ENCODE measurements around the gene HOXA2.

HOXA2 gene

DNA sequence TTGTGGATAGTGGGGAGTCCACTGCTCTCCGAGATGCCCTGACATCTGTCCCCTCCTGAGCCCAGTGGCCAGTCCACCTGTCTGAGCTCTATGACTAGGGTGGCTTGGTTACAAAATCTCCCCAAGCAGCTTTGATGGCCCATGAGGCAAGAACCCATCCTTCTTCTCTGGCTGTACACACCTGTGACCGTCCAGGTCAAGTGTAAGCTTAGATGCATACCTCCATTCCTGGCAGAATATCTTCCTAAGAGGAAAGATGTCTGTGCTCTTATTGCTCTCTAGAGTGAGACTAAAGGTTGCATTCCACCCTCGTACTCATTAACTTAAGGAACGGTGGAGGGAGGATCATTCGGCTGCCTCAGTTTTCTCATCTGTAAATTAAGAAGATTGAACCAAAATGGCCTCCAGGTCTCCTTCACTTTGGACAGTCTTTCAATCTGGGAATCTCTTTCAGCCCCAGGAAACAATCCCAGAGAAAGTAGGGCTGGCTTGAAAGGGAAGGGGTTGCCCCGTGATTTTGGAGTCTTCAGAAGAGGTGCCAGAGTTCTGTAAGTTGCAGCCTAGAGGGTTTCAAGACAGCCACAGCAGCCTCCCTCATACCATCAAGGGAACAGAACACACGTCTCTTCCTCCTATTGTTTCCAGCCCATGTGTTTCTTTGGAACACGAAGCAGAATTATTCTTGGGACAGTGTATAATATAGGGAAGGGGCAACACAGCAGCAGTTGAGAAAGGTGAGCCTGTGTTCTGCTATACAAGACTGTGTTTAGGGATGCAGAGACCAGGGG, 22.6 kb upstream of the HOXA2 start:
- DNase-seq = no peak

DNA sequence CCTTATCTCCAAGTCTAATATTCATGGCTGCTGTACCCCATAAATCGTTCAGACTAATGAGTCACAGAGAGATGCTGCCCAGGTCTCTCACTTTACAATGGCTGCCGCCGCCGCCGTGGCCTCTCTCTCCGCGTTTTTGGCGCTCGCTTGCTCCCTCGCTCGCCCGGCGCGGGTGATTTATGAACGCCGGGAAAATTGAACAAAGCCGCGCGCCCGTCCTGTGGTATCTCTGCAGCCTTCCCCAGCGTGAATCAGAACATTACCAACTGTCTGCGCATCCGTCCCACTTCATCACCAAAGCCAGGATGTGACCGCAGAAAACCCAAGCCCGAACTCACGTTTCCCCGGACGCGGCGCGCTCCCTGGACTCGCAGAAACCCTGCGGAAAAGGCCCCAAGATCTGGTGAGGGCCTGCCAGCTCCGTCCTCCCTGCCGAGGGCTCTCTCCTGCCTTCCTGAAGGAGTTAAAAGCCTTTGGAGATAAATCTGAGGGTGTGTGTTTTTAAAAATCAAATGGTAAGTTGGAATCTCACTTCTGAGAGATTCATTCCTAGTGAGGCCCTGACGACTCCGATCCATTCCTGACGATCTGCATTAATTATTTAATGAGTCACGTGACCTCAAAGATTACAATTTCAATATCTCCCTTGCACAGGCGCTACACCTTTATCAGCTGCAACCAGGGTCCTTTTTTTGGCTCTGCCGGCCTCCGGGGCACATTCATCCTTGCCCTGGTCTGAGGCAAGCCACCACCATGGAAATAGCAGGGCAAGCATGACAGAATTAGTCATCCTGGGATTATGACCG, 21.8 kb upstream of the HOXA2 start:
- no peak for DNase-seq

DNA sequence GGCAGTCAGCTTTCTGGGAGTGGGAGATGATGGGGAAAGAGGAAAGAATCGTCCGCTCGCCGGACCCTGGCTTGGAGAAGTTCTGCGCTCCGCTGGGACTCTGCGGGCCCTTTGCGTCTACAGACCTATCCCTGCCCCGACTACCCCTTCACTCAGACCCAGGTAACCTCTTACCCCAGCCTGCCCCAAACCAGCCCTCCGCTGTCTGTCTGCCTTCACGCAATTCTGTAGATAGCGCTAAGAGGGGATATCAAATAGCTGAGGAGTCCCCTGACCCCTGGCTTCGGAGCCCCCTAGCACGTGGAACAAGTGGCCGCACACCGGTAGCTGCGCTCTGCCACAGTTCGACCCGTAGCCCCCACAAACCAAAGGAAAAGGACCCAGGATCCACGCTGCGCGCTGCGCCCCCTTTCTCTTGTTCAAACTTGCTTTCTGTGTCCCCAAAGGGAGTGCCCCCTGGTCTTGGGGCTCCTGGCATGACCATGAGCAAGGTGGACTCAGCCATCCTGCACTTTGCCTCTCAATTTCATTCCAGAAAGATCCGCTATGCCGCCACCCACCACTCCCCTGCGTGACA, 21.1 kb upstream of the HOXA2 start:
- no peak for DNase-seq

DNA sequence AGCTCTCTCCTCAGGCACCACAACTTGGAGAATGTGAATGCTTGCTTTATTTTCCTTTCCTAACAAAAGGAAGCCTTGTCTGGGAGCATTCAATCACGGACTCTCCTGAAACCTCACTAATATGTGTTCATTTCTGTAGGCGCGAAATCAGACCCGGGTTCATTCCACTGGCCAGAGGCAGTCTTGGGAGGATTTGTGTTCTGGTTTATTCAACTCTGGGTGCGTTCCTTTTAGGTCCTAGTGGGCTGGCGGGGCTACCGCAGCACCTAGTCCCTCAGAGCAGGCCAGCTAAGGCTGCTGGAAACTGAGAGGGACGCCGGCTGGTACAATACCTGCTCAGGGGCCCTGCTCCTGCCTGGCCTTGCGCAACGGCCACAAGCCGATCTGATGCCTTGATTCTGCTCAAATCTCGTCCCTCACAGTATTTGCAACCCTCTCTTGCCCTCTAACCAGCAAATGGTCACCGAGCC, 20.6 kb upstream of the HOXA2 start:
- no peak for DNase-seq

DNA sequence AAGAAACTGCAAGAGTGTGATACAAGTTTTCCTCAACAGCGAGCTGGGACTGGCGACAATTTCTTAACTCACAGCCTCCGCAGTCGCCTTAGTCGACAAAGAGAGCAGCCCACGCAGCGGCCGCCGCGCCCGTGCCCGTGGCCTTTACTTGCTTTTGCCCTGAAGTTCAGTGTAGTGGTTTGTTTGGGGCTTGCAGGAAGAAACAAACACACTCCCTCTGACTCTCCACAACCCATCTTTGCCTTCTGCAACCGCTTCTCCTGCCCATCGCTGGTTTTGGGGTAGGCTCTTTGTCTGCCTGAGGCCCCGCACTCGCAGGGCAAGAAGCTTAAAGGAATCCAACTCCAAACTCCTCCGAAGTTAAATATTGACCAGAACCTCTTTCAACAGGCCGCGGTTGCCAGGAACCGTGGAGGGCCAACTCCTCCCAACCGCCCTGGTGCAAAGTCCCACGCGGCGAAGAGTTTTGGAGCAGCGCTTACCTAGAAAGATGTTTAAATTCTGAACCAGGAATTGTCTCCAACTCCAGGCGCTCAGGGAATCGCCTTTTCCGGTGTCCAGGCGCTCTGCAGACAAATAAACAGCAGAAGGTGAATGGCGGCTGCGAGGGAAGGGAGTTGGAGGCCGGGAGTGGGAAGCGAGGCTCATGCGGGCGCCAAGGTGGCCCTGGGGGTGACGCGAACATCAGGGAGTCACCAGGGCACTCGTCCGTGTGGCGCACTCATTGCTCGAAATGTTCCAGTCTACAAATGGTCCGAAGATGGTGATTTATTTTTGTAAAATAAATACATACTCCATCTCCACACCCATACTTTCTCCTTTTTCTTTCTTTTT, 19.8 kb upstream of the HOXA2 start:
- DNase-seq = no peak

DNA sequence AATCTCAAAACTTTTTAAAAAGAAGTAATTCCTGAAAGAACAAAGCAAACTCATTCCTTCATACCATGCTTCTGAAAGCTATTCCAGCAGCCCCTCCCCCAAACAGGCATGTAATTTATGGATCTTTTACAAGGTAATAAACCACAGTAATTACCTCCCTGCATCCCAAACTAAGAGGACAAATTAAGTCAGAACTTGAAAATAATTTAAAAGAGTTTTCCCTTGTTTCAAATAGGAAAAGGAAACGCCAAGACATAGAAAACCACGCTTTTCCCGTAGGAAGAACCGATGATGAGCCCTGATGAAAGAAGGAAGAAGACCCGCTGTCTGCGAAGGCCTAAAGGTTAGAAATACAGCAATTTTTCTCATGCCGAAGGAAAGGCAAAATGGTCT, 19.2 kb upstream of the HOXA2 start:
- DNase-seq = no peak

DNA sequence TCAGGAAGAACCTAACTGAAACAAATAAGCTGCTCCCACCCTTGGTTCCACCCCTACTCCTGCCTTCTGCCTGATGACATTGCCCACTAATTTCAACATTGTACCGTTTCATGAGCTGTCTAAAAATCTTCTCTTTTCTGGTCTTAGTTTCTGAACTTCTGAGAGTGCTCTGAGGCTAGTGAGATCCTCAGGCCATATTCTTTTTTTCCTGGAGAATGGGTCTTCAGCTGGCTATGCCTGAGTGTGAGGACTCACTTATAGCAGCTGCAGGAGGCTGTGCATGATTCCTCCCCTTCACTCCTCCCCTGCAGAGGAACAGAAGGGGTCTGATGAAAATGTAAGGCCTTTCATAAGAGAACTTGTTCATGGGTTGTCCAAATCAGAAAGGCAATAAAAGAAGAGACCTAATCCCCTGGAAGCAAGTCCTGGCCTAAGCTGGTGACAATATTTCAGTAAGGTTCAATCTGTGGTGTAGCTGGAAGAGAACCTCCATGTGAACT, 17.0 kb upstream of the HOXA2 start:
- no peak for DNase-seq

DNA sequence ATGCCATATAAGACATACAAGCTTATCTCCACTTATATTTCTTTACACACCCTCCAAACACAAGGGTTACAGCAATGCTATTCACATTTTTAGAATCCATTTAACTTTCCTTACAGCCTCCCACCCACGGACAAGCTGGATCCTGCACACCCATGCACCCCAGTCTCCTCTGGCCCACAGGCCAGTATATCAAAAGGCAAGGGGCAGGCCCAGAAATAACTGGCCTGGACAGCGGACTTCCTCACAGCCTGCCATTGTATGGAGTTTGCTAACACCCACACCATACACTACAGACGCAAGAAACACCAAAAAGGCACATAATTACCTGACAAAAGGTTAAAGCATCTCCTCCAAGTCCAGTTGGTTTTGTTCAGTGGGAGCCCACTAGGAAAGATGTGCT, 16.1 kb upstream of the HOXA2 start:
- DNase-seq = no peak

DNA sequence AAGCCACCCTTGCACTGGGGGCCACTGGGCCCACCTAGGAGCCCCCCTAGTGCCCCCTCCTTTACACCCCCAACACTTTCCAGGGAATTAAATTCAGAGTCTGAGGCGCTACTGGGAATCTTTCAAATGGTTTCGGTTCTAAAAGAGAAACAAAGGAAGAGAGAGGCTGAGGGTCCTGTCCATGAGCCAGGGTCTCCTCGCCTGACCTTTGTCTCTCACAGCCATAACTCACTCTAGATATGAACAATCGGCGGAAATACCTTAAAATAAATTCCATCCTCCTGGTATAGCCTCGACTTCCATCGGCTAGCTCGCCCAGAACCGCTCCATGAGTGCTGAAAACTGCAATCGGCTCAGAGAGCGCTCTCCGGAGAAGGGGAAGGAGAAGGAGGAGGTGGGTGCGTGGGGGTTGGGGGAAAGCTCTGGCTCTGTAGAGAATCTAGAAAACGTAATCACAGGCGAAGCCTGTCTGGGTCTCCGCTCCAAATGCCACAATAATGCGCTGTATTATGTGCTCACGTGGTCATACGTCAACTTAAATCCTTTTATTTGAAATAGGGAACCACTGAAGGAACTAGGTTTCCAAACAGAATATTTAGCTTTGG, 15.5 kb upstream of the HOXA2 start:
- DNase-seq = no peak

DNA sequence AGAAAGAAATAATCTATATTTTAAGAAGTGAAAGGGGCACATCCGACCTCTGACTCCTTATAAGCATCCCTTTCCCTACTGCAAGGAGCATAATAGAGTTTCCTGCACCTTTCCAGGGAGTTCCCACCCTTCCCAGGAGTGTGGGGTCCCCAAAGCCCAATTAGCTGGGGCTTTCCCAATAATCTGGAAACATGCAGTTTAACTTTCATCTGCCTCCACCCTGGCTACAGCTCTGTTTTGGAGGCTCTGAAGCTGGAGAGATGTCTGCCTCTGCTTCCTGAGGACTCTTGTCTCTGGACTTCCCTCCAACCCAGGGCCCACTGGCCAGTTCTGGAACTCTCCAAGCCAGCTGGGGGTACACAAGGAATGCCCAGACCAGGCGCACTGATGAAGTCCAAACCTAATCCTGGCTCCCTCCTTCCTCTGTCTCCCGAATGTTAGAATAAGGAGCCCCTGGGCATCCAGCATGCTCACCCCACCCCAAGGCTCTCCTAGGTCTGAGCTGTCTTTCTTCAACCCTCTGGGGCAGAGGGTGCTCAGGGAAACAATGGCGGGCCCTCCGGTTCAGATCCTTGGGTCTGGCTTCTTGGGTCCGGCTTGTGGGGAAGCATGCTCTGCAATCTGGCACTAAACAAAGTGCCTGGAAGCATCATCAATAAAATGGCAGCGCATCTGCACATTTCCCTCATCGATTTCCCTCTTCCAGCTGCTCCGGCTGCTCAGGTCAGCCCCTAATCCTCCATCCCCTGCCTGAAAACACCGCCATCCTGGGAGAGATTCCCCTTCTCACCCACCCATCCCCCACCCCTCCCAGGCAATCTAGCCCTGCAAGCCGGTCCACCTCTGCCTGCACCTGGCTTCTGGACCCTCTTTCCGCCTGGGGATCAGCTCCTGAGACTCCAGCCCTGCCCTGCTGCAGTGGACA, 14.7 kb upstream of the HOXA2 start:
- DNase-seq = no peak

DNA sequence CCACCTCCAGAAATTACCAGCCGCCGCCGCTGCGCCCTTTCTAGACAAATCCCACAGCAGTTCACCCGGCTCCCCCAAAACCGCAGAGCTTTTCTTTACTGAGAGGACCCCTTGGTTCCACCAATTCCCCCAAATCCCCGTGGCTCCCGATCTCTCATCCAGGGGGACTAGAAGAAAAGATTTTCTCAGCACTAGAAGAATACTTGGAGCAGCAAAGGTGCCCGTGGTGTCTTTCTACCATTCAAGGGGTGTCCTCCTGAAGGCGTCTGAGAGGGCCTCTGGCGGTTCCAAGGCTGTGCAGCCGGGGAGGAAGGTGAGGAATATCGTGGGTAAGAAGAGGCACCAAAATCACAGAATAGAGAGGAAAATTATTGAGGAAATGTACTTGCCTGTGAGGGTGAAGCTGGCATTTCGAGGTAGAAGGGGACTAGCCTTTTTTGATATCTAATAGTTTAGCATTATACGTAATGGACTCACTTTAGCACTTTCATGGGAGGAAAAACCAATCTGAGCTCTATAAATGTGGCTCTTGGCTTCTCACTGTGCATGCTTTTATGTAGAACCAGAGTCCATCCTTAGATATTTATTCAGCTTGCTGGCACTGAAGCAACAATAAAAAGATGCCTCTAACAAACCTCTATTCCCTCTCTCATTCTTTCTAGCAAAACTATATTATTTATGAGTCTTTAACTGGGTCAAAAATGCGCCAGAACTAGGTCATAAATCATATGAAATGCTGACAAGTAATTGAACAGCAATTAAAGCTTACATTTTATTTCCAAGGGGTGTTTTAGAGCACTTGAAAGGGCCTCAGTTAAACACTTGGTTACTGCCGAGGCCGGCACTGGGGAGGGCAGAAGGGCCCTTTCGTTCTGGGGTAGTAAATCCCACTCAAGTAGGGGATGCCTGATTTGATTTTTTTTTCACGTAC, 13.8 kb upstream of the HOXA2 start:
- no peak for DNase-seq

DNA sequence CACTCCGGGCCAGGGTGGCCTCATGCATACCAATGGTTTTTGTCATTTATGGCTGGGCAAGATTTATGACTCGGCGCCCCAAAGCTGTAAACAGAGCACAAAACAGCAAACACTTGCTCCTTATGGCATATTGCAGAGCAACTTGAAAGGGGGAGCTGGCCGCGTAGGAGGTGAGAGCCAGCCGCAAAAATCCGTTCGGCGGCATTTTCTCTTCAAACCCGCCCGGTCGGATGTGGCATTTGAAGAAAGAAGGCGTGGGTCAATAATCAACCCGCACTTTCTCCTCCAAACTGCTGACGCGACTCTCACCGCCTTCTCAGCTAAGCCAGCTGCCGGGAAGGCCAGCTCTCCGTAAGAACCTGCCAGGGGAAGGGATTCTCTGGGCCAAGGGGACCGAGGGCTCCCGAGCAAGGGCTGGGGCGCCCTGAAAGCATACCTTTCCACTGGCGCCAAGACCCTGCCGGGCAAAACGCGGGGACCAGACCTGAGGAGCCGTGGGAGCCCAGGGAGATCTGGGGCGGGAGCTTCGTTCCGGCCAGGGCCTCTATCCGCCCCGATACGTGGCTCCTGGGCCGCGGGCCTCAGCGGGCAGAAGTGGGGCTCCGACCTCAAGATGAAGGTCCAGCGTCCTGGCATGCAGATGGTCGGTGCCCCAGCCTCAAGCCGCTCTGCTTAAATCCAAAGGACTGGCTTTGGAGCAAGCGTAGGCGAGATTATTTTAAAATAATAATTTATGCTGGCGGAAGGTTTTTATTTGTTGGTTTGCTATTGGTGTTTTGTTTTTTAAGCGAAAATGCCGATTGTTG, 12.9 kb upstream of the HOXA2 start:
- DNase-seq = no peak

DNA sequence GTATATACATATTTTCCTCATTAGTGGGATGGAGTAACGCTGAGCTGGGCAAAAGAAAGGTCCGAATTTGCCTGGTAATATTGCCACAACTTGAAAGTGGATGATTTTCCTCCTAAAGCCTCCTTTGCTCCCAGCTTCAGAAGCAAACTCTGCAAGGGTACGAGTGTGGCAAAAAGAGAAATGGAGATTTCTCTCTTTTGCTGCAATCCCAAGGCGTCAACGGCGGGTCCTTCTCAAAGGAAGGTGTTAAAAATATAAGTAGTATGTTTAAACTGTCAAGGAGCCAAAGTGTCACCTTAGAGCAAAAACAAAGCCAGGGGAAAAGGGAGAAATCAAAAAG, 12.4 kb upstream of the HOXA2 start:
- DNase-seq = no peak

DNA sequence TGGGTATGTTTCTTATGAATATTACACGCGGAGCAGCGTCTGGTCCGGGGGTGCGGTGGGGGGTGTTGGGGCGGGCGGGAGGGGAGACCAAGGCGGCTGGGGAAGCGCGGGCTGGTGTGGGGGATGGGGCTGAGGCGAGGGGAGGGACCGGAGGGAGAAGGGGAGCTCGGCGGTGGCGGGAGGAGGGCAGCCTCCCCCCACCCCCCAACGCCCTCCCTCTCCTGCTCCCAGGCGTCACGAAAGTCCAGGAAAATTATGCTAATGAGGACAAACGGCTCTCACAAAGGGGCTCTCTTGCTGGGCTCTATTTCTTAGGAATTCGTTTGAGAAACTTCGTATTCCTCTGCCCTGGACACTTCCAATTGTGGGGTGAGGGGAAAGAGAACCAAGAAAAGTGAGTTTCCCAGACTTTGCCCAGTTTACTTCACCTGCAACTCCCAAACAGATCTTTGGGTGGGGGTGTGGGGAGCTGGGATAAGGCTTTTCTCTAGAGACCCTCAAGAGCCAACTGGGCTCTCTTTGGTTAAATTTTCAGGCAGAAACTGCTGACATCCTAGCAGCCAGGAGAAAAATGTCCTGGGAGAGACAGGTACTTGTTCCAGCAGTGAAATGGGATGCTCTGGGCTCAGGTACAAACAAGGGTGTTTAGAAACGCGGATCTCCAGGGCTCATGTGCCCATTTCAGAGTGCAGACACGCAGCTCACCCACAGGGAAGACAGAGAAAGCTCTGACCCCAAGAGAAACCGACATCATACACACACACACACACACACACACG, 11.7 kb upstream of the HOXA2 start:
- DNase-seq = no peak

DNA sequence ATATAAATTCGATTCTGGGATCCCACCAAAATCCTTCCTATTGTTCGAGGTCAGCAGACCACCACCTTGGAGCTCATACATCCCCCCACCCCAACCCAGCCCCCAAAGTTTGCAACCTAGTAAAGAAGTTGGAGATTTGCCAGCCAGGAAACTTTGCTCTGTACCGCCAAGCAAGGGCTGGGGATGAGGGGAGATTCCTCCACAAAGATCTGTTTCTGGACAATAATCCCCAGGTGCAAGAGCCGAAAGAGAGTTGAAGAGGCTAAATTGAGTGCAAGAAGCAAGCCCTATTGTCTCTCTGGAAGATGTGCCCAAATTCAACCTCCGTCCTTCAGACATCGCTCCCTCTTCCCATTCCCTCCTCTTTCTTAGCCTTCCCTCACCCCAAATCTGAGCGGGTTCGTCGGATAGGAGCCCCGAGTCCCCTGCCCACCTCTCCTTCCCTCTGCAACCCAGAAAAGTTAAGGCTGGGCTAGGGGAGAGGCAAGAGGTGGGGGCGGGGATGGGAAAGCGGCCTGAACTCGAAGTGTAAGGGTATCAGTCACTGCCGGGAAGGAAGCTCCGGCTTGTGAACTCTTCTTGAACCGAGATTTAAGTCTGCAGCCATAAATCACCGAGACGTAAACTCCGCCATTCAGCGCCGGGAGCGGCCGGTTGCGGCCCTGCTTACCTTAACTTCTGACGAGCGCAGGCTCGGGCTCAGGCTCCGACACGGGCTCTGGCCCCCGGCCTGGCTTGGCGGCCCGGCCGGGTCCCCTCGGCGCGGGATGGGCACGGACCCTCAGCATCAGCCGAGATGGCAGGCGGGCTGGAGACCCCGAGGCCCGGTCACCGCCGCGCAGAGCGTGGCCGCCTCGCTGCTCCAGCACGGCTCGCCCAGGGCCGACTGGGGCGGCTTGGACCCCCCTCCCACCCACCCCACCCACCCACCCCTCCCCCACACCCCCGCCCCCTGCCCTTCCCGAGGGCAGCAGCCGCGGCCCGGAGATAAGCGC, 10.8 kb upstream of the HOXA2 start:
- DNase-seq = no peak

DNA sequence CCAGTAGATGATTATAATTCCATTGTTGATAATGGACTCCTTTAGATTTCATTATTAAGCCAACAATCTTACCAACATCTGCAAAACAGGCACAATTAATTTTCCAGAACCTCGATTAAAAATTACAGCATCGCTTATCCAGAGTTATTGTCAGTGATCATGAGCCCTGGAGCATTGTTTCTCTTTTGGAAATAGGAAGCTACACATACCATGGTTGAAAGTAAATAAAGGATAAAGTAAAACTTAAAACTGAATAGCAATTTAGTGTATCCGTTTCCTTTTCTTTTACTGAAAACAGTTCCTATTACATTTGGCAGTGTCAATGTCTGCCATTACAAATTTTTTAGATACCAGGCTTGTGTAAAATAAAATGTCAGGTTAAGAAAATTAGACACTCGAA, 9.9 kb upstream of the HOXA2 start:
- no peak for DNase-seq

DNA sequence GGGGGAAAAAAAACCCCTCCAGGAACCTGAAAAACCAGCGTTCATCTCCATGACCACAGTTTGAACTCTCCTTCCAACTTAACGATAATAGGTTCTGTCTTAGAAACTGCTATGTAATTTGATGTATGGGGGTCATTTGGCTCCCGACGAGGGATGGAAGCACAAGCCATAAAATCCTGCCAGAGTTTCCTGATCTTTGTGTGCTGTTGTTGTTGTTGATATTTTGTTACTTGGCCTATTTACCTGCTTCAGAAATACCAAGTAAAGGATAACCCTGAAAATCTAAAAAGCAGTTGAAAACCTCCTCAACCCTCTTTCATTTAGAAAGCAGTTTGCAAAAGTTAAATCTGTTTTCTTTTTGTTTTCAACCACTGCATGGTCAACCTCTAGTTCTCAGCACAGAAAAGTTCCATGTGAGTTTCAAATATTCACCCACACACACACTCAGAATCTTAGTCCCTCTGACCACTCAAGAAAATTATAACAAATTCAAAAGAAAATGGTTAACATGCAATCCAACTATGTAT, 9.3 kb upstream of the HOXA2 start:
- no peak for DNase-seq

All from NCI-H1694 treated with DMSO at 0.1 percent for 48 hours (cell line).